ENCODE results near the gene AP2M1. TPM values are rescaled to one million over a fixed set of nuclear protein-coding genes. Genes with fewer than 3 reads are reported as not detected.
A peak's percentile ranks its signal among the peaks of the same experiment; 100 is the strongest.

AP2M1 gene
- total RNA-seq = 100 to 1,000 TPM; 195 to 240 (median 204) TPM

- H3K27ac ChIP-seq = peak within 1 kb of the TSS; percentile 90 to 96
- TF ChIP-seq CTCF (IDR thresholded peaks at IDR 0.05) = no peak
- TF ChIP-seq POLR2AphosphoS5 (IDR thresholded peaks at IDR 0.05) = peak; percentile 28 to 78 (median 66)
- TF ChIP-seq POLR2A (IDR thresholded peaks at IDR 0.05) = peak; percentile 71
- intact Hi-C loops (cut with DNase I; ENCODE audit: low total_unique reads) = no loop called here
- H3K9me3 ChIP-seq = no peaks in the 10 kb centered on the region
- H3K4me3 ChIP-seq = peak within 1 kb of the TSS; percentile 83 to 100 (median 90)
- H3K27me3 ChIP-seq = no peaks in the 10 kb centered on the region
- H3K36me3 ChIP-seq = peaks cover under 1% of the 10 kb centered on the region
- H3K4me1 ChIP-seq = peaks cover 7 to 13% of the 10 kb centered on the region in 2 donors
- DNase-seq (ENCODE audit: low spot score in 2 of 2) = peak; percentile 96 to 99
Observed at GRCh38 chr3:184174646-184175492, at the start of gene AP2M1. Gene AP2M1 (plus strand): TSS chr3:184174855. CDS start chr3:184176994, 2,139 bp downstream.

- no peak overlapping the region for H3K27ac ChIP-seq
- H3K4me3 ChIP-seq = no peak overlapping the region
- no peaks in the 10 kb centered on the region for H3K27me3 ChIP-seq
- TF ChIP-seq POLR2A (IDR thresholded peaks at IDR 0.05) (no peak), POLR2AphosphoS5 (IDR thresholded peaks at IDR 0.05) (no peak), CTCF (IDR thresholded peaks at IDR 0.05) (no peak)
- no peaks in the 10 kb centered on the region for H3K9me3 ChIP-seq
- no peak for DNase-seq (ENCODE audit: low spot score in 2 of 2)
- H3K36me3 ChIP-seq = no peaks in the 10 kb centered on the region
- intact Hi-C loops (cut with DNase I; ENCODE audit: low total_unique reads) = no loop called here
- H3K4me1 ChIP-seq = no peaks in the 10 kb centered on the region
Observed at GRCh38 chr3:184126006-184126405, 48.6 kb upstream of the AP2M1 start.

- Histone ChIP-seq H3K4me1 (no peaks in the 10 kb centered on the region), H3K27ac (no peak overlapping the region), H3K36me3 (no peaks in the 10 kb centered on the region), H3K4me3 (no peak overlapping the region), H3K9me3 (no peaks in the 10 kb centered on the region), H3K27me3 (no peaks in the 10 kb centered on the region)
- intact Hi-C loops (cut with DNase I; ENCODE audit: low total_unique reads) = no loop called here
- no peak for DNase-seq (ENCODE audit: low spot score in 2 of 2)
- TF ChIP-seq POLR2AphosphoS5 (IDR thresholded peaks at IDR 0.05) (no peak), CTCF (IDR thresholded peaks at IDR 0.05) (peak in 1 of 3 donors; percentile 28)
Observed at GRCh38 chr3:184129012-184129411, 45.6 kb upstream of the AP2M1 start.

GRCh38 chr3:184132945-184133344 lies 41.7 kb upstream of the AP2M1 start:
- TF ChIP-seq POLR2A (IDR thresholded peaks at IDR 0.05) (no peak), POLR2AphosphoS5 (IDR thresholded peaks at IDR 0.05) (no peak), CTCF (IDR thresholded peaks at IDR 0.05) (no peak)
- DNase-seq (ENCODE audit: low spot score in 2 of 2) = no peak
- intact Hi-C loops (cut with DNase I; ENCODE audit: low total_unique reads) = no loop called here
- no peak overlapping the region for H3K27ac ChIP-seq
- H3K27me3 ChIP-seq = no peaks in the 10 kb centered on the region
- no peak overlapping the region for H3K4me3 ChIP-seq
- H3K36me3 ChIP-seq = no peaks in the 10 kb centered on the region
- peaks cover 0 to 7% of the 10 kb centered on the region in 2 donors for H3K4me1 ChIP-seq
- H3K9me3 ChIP-seq = no peaks in the 10 kb centered on the region

Measured in breast epithelium (tissue), 4 donors.